Epithelial cell of proximal tubule (primary cell): ENCODE measurements around the gene TELO2. TPM values are rescaled to one million over a fixed set of nuclear protein-coding genes. Genes with fewer than 3 reads are reported as not detected.

Source experiments
- DNase-seq: peaks from one replicate; pipeline ENCODE4 v3.0.0-alpha.2; 2011; ENCODE audit warnings: low read depth
- H3K4me3 ChIP-seq: 2 replicates; pipeline ENCODE4 v1.5.1; 2011; ENCODE audit warnings: low read depth, mild to moderate bottlenecking, low read length
- CTCF ChIP-seq: conservative IDR thresholded peaks from 2 replicates; pipeline ENCODE4 v1.5.1; 2012; ENCODE audit warnings: low read depth, mild to moderate bottlenecking, low read length
- total RNA-seq: library from RNA; depleted of rRNA; stranded (reverse); fragments of >200 nt; gene quantifications from 2 replicates; pipeline ENCODE4 v1.2.3, GENCODE V29; 2015

Gene TELO2
- total RNA-seq, 1 donor from 2014 or later, result 33.5 TPM

GRCh38 chr16:1554826-1555445 is 61.8 kb downstream of the TELO2 start:
- no peak for DNase-seq
- no peak overlapping the region for H3K4me3 ChIP-seq
- no peak for TF ChIP-seq CTCF

GRCh38 chr16:1556254-1556653 is 63.1 kb downstream of the TELO2 start:
- DNase-seq, result no peak
- no peak for TF ChIP-seq CTCF
- no peak overlapping the region for H3K4me3 ChIP-seq

DNA sequence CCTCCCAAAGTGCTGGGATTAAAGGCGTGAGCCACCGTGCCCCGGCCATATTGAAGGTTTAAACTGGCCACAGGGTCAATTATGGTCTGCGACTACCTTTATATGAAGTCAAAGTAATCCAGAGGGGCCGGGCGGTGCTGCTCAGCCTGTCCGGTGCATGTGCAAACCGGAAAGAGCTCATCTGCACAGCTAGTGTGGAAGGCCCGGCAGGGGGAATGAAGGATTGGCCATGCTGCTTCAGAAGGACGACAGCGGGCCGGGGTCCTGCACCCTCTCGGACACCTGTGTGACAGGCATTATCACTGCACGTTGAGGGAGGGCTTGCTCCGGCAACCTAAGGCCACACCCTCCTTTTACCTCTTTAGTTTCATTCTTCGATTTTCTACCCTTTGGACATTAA is 63.9 kb downstream of the TELO2 start:
- TF ChIP-seq CTCF, result no peak
- no peak for DNase-seq
- no peak overlapping the region for H3K4me3 ChIP-seq

DNA sequence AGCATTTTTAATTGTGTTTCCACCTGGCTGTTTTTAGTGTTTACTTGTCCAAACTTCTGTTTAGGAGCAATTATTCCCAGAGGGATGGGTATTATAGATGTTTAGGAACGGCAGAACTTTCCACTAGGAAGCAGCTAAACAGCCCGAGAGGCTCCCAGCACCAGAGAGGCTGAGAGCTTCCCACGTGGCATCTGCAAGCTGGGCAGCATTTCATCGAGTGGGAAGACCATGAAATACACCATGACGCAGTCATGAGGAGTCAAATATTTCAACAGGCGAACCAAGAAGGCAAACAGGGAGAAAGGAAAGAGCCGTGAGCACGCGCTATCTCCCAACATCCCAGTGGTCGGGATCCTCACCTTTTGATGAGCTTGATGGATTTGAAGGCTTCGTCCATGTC is 64.4 kb downstream of the TELO2 start:
- H3K4me3 ChIP-seq, result no peak overlapping the region
- no peak for TF ChIP-seq CTCF
- no peak for DNase-seq

DNA sequence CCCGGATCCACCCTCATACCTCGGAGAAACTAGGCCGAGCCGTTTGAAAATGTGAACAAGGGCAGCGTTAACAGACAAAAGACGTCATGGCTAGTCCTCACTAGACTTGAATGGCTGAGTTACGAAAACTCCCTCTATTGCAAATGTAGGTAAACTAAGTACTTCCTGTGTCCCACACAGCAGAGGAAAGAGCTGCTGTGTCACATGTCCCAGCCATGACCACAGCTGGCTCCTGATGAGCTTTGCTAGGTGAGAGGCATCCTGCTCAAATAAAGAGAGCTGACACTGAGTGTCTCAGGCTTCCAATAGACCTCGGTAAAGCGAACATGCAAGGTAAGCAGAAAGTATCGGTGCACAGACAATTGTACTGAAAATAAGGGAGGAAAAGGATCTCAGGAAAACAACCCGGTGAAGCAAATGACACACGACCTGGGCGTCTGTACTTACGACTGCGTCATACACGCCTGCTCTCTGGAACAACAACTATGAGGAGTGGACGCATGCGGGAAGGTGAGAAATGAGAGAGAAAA is 66.4 kb downstream of the TELO2 start:
- DNase-seq, result no peak
- no peak overlapping the region for H3K4me3 ChIP-seq
- no peak for TF ChIP-seq CTCF

Other genes with a start within 250 kb of the TELO2 start
- gene TPSD1, start 237.3 kb upstream of the TELO2 start, total RNA-seq, result not detected in 2 replicates
- 97.0 and 112 TPM in 2 replicates for gene UBE2I, start 183.7 kb upstream of the TELO2 start, total RNA-seq
- 1.5 and 3.9 TPM in 2 replicates for gene BAIAP3, start 159.7 kb upstream of the TELO2 start, total RNA-seq
- 123 and 157 TPM in 2 replicates for gene TSR3, start 141.5 kb upstream of the TELO2 start, total RNA-seq
- gene GNPTG, start 141.4 kb upstream of the TELO2 start, total RNA-seq, result 38.3 and 63.9 TPM in 2 replicates
- 11.3 and 20.1 TPM in 2 replicates for gene UNKL, start 78.7 kb upstream of the TELO2 start, total RNA-seq
- gene UQCC4, start 72.6 kb upstream of the TELO2 start, total RNA-seq, result 17.4 and 23.2 TPM in 2 replicates
- not detected in 2 replicates for gene PERCC1, start 62.3 kb upstream of the TELO2 start, total RNA-seq
- gene CCDC154, start 48.8 kb upstream of the TELO2 start, total RNA-seq, result not detected in 2 replicates
- gene CLCN7, start 18.3 kb upstream of the TELO2 start, total RNA-seq, result 57.3 and 76.2 TPM in 2 replicates
- gene PTX4, start 4.4 kb upstream of the TELO2 start, total RNA-seq, result not detected in 2 replicates
- 1.4 TPM in 1 of 2 replicates, not detected in the other for gene TMEM204, start 40.3 kb downstream of the TELO2 start, total RNA-seq
- 4.6 and 12.5 TPM in 2 replicates for gene IFT140, start 118.7 kb downstream of the TELO2 start, total RNA-seq
- gene CRAMP1, start 119.0 kb downstream of the TELO2 start, total RNA-seq, result 6.9 and 8.0 TPM in 2 replicates
- gene JPT2, start 184.9 kb downstream of the TELO2 start, total RNA-seq, result 119 and 226 TPM in 2 replicates
- gene MAPK8IP3, start 212.8 kb downstream of the TELO2 start, total RNA-seq, result 22.0 and 37.5 TPM in 2 replicates